Erythroblast (primary cell): ENCODE data around the gene PIK3R1.

Source experiments
- DNase-seq, 2 experiments: peaks; one replicate each; lab custom pipeline; 2025; lab: John Stamatoyannopoulos, UW
- GATA1 ChIP-seq: IDR thresholded peaks from 2 replicates; pipeline ENCODE4 v1.6.1; 2011; ENCODE audit warnings: low read depth, mild to moderate bottlenecking, control low read depth, low read length, moderate library complexity
- POLR2A ChIP-seq: IDR thresholded peaks from 2 replicates; pipeline ENCODE4 v1.6.1; 2011; ENCODE audit warnings: mild to moderate bottlenecking, low read length

Gene PIK3R1

DNA sequence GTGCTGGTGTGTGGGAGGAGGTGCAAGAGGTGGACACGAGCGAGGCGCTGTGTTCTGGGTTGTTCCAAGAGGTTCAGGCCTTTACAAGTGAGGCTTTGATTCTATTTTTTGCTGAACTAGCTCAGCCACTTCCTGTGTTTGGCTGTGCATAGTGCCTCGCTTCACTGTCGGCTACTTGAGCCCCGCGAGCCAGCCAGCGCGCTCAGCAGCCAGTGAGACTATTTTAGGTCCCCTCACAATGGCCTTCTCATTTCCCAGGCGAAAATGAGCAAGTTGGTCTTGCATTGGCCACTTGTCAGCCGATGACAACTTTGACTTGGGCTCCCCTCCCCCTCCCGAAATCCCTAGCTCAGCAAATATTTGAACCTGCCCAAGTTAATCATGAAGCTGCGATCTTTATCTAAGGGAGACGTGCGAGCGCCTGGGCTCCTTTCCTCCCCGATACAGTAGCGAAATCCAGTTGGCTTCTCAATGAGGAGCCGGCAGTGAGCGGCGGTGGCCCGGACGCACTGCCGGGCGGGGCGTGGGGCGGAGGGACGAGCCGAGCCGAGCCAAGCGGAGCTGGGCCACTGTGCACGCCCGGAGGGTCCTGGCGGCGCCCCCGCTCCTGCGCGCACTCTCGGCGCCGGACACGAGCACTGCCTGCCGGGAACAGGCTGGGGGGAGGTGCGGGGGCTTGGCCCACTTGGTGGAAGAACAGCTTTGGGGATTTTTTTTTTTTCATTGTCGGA, 72.6 kb downstream of the PIK3R1 start:
- peak; percentile 81 to 88 for DNase-seq
- no peak for TF ChIP-seq POLR2A
- no peak for TF ChIP-seq GATA1

- peak; percentile 88 for DNase-seq
- TF ChIP-seq GATA1 = peak; percentile 28
- TF ChIP-seq POLR2A = peak; percentile 46
Observed at GRCh38 chr5:68288707-68289134, 73.2 kb downstream of the PIK3R1 start.

DNA sequence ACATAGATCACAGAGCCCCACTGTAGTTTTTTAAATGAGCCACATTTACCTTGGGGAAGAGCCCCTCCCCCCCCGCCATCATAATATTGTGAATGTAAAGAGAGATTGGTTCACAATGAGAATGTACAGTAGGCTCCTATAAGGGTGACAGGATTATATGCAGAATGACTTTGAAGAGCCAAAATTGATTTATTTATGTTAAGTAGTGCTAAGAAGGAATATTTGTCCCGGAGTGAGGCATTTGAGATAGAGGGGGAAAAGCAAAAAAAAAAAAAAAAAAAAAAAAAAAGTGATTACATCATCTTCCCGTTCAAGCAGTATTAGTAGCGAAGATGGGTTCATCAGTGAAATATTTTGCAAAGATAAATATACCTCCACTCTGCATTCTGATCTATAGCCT, 73.9 kb downstream of the PIK3R1 start:
- DNase-seq = peak; percentile 57 to 78
- TF ChIP-seq GATA1 (no peak), POLR2A (no peak)

- DNase-seq = peak; percentile 91 to 93
- TF ChIP-seq GATA1 = no peak
- peak; percentile 41 for TF ChIP-seq POLR2A
Observed at GRCh38 chr5:68290260-68290674, 74.7 kb downstream of the PIK3R1 start.

- peak; percentile 15 to 56 for DNase-seq
- no peak for TF ChIP-seq GATA1
- TF ChIP-seq POLR2A = no peak
Observed at GRCh38 chr5:68290847-68291246, 75.3 kb downstream of the PIK3R1 start.

DNA sequence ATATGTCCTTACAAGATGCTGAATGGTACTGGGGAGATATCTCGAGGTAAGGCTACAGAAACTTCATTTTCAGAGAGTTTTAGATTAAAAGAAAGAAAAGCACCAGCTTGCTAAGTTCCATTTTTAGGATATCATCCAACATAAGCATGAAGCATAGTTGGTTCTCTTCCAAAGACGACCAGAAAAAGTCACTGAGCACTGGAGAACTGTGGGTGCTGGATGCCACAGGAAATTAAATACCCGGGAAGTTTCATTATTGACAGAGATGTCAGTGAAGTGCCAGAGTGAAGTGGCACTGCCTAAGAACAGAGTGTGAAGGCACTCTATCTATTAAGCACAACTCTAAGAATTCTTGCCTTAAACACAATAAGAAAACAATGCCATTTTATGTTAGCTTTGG, 76.8 kb downstream of the PIK3R1 start:
- no peak for DNase-seq
- TF ChIP-seq GATA1 = no peak
- TF ChIP-seq POLR2A = no peak

DNA sequence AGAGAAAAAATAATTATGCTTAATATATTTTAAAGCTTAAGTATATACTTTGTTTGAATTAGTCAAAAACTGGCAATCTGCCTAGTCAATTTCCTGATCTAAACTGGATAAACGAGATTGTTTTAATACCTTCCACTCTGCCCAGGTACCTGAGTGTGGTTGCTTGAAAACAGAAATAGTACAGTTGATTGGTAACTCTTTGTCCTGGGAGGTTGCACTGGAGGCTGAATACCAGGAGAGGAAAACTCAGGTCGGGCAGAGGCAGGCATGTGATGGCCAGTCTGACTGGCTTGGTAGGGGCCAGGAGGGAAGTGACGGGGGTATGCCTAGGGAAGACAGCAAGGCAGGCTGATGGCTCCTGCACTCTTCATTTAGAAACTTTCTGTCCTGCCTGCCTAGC, 80.2 kb downstream of the PIK3R1 start:
- DNase-seq = no peak

GRCh38 chr5:68296895-68297294, 81.3 kb downstream of the PIK3R1 start:
- no peak for TF ChIP-seq POLR2A
- no peak for TF ChIP-seq GATA1
- no peak for DNase-seq

More for the DNA sequence above, 80.2 kb downstream of the PIK3R1 start:
- TF ChIP-seq POLR2A = no peak
- TF ChIP-seq GATA1 = no peak

DNA sequence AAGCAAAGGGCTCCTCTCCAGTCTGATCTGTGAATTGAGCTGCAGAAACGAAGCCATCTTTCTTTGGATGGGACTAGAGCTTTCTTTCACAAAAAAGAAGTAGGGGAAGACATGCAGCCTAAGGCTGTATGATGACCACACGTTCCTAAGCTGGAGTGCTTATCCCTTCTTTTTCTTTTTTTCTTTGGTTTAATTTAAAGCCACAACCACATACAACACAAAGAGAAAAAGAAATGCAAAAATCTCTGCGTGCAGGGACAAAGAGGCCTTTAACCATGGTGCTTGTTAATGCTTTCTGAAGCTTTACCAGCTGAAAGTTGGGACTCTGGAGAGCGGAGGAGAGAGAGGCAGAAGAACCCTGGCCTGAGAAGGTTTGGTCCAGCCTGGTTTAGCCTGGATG, 82.1 kb downstream of the PIK3R1 start:
- DNase-seq = no peak
- TF ChIP-seq POLR2A = no peak
- no peak for TF ChIP-seq GATA1

DNA sequence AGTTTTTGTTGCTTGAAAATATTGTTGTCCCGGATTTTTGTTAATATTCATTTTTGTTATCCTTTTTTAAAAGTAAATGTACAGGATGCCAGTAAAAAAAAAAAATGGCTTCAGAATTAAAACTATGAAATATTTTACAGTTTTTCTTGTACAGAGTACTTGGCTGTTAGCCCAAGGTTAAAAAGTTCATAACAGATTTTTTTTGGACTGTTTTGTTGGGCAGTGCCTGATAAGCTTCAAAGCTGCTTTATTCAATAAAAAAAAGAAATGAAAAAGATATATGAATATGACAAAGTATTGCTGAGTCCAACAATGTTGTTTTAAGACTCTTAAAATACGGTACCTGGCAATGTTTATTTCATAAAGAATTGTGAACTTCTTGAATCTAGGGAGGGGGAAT, 82.9 kb downstream of the PIK3R1 start:
- no peak for TF ChIP-seq GATA1
- DNase-seq = no peak

GRCh38 chr5:68299105-68299504, 83.5 kb downstream of the PIK3R1 start:
- DNase-seq = no peak
- no peak for TF ChIP-seq GATA1
- TF ChIP-seq POLR2A = no peak

DNA sequence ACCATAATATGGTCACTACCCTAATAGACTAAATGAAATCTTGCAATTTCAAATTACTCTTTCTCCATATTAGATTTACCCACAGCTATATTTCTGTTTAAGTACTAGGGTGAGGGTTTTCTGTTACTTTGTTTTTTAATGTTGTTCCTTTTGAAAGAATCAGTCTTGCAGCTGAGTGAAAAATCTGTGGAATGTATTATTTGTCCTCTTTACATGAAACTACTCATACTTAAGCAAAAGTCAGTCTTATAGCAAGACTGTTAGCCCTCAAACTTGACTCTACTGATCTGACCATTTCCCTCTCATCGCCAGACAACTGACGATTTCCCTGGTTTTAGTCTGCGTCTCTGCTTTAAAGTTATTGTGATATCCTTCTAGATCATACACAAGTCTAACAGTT, 84.0 kb downstream of the PIK3R1 start:
- TF ChIP-seq GATA1 (no peak), POLR2A (no peak)
- DNase-seq = no peak

- DNase-seq = no peak
- TF ChIP-seq GATA1 = no peak
- no peak for TF ChIP-seq POLR2A
Observed at GRCh38 chr5:68303038-68303738, 87.6 kb downstream of the PIK3R1 start.

GRCh38 chr5:68303754-68304420, 88.3 kb downstream of the PIK3R1 start:
- TF ChIP-seq POLR2A (no peak), GATA1 (no peak)
- DNase-seq = peak; percentile 92 to 95
